GM23338 (cell line): ENCODE results near the gene CD1E. TPM values are rescaled to one million over a fixed set of nuclear protein-coding genes. Genes with fewer than 3 reads are reported as not detected.

Experiments
- ATAC-seq: fragments of 200-7000 bp; cut with Tn5 transposase; 3 replicates; pipeline ENCODE4 v1.9.1; 2020
- DNase-seq: peaks from one replicate; pipeline ENCODE4 v3.0.0-alpha.2; 2015; ENCODE audit warnings: low spot score
- H2AFZ ChIP-seq: fragments of 200-600 bp; sonication (generic); 2 replicates; pipeline ENCODE4 v1.8.0; 2016; ENCODE audit warnings: antibody characterized with exemption, mild to moderate bottlenecking, moderate library complexity
- H3F3A ChIP-seq: fragments of 200-600 bp; sonication (generic); replicated peaks from 2 replicates; pipeline ENCODE4 v1.8.0; 2017; ENCODE audit warnings: antibody characterized with exemption, mixed run types, low read depth
- H3K27ac ChIP-seq: fragments of 200-600 bp; sonication (generic); 2 replicates; pipeline ENCODE4 v1.6.1; 2016; ENCODE audit warnings: low read depth
- H3K27me3 ChIP-seq: fragments of 200-600 bp; sonication (generic); 2 replicates; pipeline ENCODE4 v1.8.0; 2016; ENCODE audit warnings: mild to moderate bottlenecking, mixed run types, moderate library complexity; ENCODE audit not compliant: insufficient read depth
- H3K36me3 ChIP-seq: fragments of 200-600 bp; sonication (generic); 2 replicates; pipeline ENCODE4 v1.8.0; 2016; ENCODE audit warnings: mild to moderate bottlenecking; ENCODE audit not compliant: insufficient read depth
- H3K4me1 ChIP-seq: fragments of 200-600 bp; sonication (generic); 2 replicates; pipeline ENCODE4 v1.8.0; 2016; ENCODE audit warnings: mild to moderate bottlenecking, moderate library complexity; ENCODE audit not compliant: insufficient read depth
- H3K4me2 ChIP-seq: fragments of 200-600 bp; sonication (generic); 2 replicates; pipeline ENCODE4 v1.7.1; 2017; ENCODE audit warnings: mixed run types
- H3K4me3 ChIP-seq: fragments of 200-600 bp; sonication (generic); 2 replicates; pipeline ENCODE4 v1.6.1; 2016; ENCODE audit warnings: mixed run types
- H3K79me2 ChIP-seq: fragments of 200-600 bp; sonication (generic); replicated peaks from 2 replicates; pipeline ENCODE4 v1.8.0; 2017; ENCODE audit warnings: mild to moderate bottlenecking; ENCODE audit not compliant: insufficient read depth
- H3K9me2 ChIP-seq: fragments of 200-600 bp; sonication (generic); 2 replicates; pipeline ENCODE4 v1.8.0; 2017; ENCODE audit not compliant: insufficient read depth
- H4K20me1 ChIP-seq: fragments of 200-600 bp; sonication (generic); replicated peaks from 2 replicates; pipeline ENCODE4 v1.8.0; 2017; ENCODE audit warnings: mild to moderate bottlenecking; ENCODE audit not compliant: insufficient read depth
- H3K27ac Mint-ChIP-seq: 2 replicates; pipeline ENCODE4 v1.8.0; 2020; ENCODE audit warnings: inconsistent platforms, mild to moderate bottlenecking, moderate library complexity, mixed read lengths
- H3K27me3 Mint-ChIP-seq: 3 replicates; pipeline ENCODE4 v1.8.0; 2022; ENCODE audit warnings: low read depth, mild to moderate bottlenecking, moderate library complexity, mixed read lengths, inconsistent platforms; ENCODE audit not compliant: insufficient read depth, poor library complexity
- H3K36me3 Mint-ChIP-seq: 3 replicates; pipeline ENCODE4 v1.8.0; 2021; ENCODE audit warnings: low read depth, mild to moderate bottlenecking, inconsistent platforms, moderate library complexity, mixed read lengths
- H3K4me1 Mint-ChIP-seq: 3 replicates; pipeline ENCODE4 v1.8.0; 2020; ENCODE audit warnings: mild to moderate bottlenecking, inconsistent platforms, mixed read lengths
- H3K4me3 Mint-ChIP-seq: 3 replicates; pipeline ENCODE4 v1.8.0; 2021; ENCODE audit warnings: moderate library complexity, mild to moderate bottlenecking, inconsistent platforms, mixed read lengths
- H3K9me3 Mint-ChIP-seq: 3 replicates; pipeline ENCODE4 v1.8.0; 2020; ENCODE audit warnings: moderate library complexity, mild to moderate bottlenecking, inconsistent platforms, mixed read lengths
- CREB1 ChIP-seq: fragments of 250-450 bp; sonication (Bioruptor Pico); IDR thresholded peaks from 2 replicates; pipeline ENCODE4 v1.5.0; 2020; ENCODE audit warnings: low read depth, mild to moderate bottlenecking, moderate library complexity
- ETS1 ChIP-seq: IDR thresholded peaks from 2 replicates; pipeline ENCODE4 v1.6.1; 2016; ENCODE audit warnings: antibody characterized with exemption
- EZH2 ChIP-seq: fragments of 200-600 bp; sonication (generic); IDR thresholded peaks from one replicate; pipeline ENCODE4 v1.8.0; 2017; ENCODE audit warnings: antibody characterized with exemption, mild to moderate bottlenecking, low read depth; ENCODE audit not compliant: unreplicated experiment
- JUNB ChIP-seq: IDR thresholded peaks from one replicate; pipeline ENCODE4 v1.6.1; 2016; ENCODE audit warnings: antibody characterized with exemption; ENCODE audit not compliant: unreplicated experiment
- NANOG ChIP-seq: IDR thresholded peaks from 2 replicates; pipeline ENCODE4 v1.6.1; 2016; ENCODE audit warnings: antibody characterized with exemption, borderline replicate concordance
- POLR2AphosphoS5 ChIP-seq: IDR thresholded peaks from 2 replicates; pipeline ENCODE4 v1.6.1; 2016; ENCODE audit warnings: antibody characterized with exemption, low read depth
- REST ChIP-seq: IDR thresholded peaks from one replicate; pipeline ENCODE4 v1.6.1; 2018; ENCODE audit warnings: antibody characterized with exemption; ENCODE audit not compliant: unreplicated experiment
- STAT1 ChIP-seq: IDR thresholded peaks from one replicate; pipeline ENCODE4 v1.6.1; 2016; ENCODE audit warnings: antibody characterized with exemption; ENCODE audit not compliant: unreplicated experiment
- ZNF331 ChIP-seq: fragments of 250-450 bp; sonication (Bioruptor Pico); IDR thresholded peaks from 2 replicates; pipeline ENCODE4 v1.5.0; 2020; ENCODE audit warnings: low read depth, mild to moderate bottlenecking, moderate library complexity
- ZNF462 ChIP-seq: fragments of 250-450 bp; sonication (Bioruptor Pico); IDR thresholded peaks from 2 replicates; pipeline ENCODE4 v1.5.0; 2020; ENCODE audit warnings: mild to moderate bottlenecking, moderate library complexity
- long read RNA-seq: library from polyadenylated mRNA; unstranded; transcript quantifications from one replicate; pipeline ENCODE4 v2.0.0, GENCODE V29; 2020; ENCODE audit not compliant: unreplicated experiment
- polyA plus RNA-seq: library from polyadenylated mRNA; unstranded; fragments of >200 nt; fragmentation: Nextera tagmentation; extraction: Ambion mirVana; gene quantifications from 2 replicates; pipeline ENCODE4 v1.2.1, GENCODE V29; 2016
- total RNA-seq: library from RNA; depleted of rRNA; stranded (reverse); fragments of >200 nt; shearing (Covaris generic); gene quantifications from 2 replicates; pipeline ENCODE4 v1.2.3, GENCODE V29; 2014; rRNA removed

CD1E gene
- total RNA-seq = not detected in 2 replicates
- not detected in 2 replicates for polyA plus RNA-seq
- long read RNA-seq = 0 reads

- peaks cover 2% of the 10 kb centered on the region for H3K27me3 Mint-ChIP-seq
- Histone ChIP-seq H3K27me3 (no peaks in the 10 kb centered on the region), H3K36me3 (no peaks in the 10 kb centered on the region), H3K4me1 (peaks cover 7% of the 10 kb centered on the region; the same call in 1 of the 2 replicates), H3K79me2 (no peaks in the 10 kb centered on the region), H2AFZ (no peak within 1 kb of the TSS), H3K4me2 (no peak within 1 kb of the TSS), H3K27ac (no peak within 1 kb of the TSS), H3F3A (no peaks in the 10 kb centered on the region), H3K4me3 (no peak within 1 kb of the TSS), H3K9me2 (0 out of 2 replicates have a peak, but pooled peaks cover 4% of the 10 kb centered on the region), H4K20me1 (no peaks in the 10 kb centered on the region)
- no peak within 1 kb of the TSS for H3K27ac Mint-ChIP-seq
- no peak for ATAC-seq
- peaks cover 10% of the 10 kb centered on the region; the same call in 2 of the 3 replicates for H3K4me1 Mint-ChIP-seq
- DNase-seq = no peak
- H3K9me3 Mint-ChIP-seq = peaks cover 2% of the 10 kb centered on the region; the same call in 2 of the 3 replicates
- no peak for TF ChIP-seq JUNB
- no peak for TF ChIP-seq ZNF331 (CRISPR knock-in tag)
- no peak for TF ChIP-seq REST
- TF ChIP-seq POLR2AphosphoS5 = no peak
- TF ChIP-seq ZNF462 (CRISPR knock-in tag) = no peak
- no peak for TF ChIP-seq ETS1
- TF ChIP-seq CREB1 (CRISPR knock-in tag) = no peak
- no peak for TF ChIP-seq NANOG
- TF ChIP-seq STAT1 = no peak
- TF ChIP-seq EZH2 = no peak
- H3K36me3 Mint-ChIP-seq = no peaks in the 10 kb centered on the region
- H3K4me3 Mint-ChIP-seq = no peak within 1 kb of the TSS
Observed at GRCh38 chr1:158353303-158354075, at the start of gene CD1E. TSS of gene CD1E (plus strand) at chr1:158353894. CDS start at chr1:158353989, 95 bp downstream.
